ENCODE results near the gene WNT9B. TPM values are rescaled to one million over a fixed set of nuclear protein-coding genes. Genes with fewer than 3 reads are reported as not detected.

Gene WNT9B
- total and polyA plus RNA-seq, 2 of the 13 experiments (the other 11 are each of a cell fraction or from before 2014, with no cell fraction given): not detected

DNA sequence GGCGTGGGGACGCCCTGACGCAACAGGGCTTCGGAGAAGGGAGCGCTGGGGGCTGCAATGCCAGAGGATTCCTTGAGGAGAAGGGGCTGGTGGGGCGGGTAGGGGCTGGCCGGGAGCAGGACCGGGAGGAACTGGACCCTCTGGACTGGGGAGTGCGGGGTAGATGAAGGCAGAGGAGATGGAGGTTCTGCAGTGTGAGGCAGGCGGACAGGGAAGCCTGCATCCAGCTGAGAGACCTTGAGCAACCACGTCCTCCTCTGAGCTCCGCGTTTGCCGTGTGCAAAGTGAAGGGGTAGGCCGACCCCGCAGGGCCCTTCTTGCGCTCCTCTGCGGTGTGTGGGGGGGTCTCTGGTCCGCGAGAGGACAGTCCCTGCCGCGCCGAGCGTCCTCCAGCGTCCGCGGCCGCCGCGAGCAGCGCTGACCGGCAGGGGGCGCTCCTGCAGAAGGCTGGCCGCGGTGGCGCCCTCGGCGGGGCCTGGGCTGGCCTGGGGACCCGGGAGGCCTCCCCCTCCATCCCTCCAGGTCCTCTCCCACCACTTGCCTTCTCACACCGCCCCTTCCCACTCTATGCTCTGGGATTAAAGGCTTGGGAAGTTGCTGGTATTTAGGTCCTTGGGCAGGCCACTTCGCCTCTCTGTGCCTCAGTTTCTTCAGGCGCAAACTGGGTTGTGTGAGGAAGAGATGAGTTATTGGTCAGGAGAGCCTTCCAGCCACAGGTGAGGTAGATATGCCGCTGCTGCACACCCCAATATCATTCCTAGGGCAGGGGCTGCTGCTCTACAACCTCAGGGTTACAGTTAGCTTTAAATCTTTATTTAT lies 9.6 kb upstream of the WNT9B start (continued):
- TF ChIP-seq MED1 (CRISPR knock-in tag; IDR thresholded peaks at IDR 0.05) (no peak), ZNF274 (CRISPR knock-in tag; IDR thresholded peaks at IDR 0.05) (no peak), ZNF703 (CRISPR knock-in tag; IDR thresholded peaks at IDR 0.05; ENCODE audit: borderline replicate concordance) (no peak), IKZF1 (IDR thresholded peaks at IDR 0.05) (no peak), ZBTB3 (CRISPR knock-in tag; IDR thresholded peaks at IDR 0.05; ENCODE audit: borderline replicate concordance, low read depth) (no peak), GTF2F1 (IDR thresholded peaks at IDR 0.05; ENCODE audit: low read length) (no peak), ZNF747 (CRISPR knock-in tag; IDR thresholded peaks at IDR 0.05; ENCODE audit: borderline replicate concordance) (no peak), MXI1 (IDR thresholded peaks at IDR 0.05; ENCODE audit: borderline replicate concordance, low read depth, low read length) (peak; percentile 44; the same call in 1 of the 3 replicates), SRSF1 (optimal IDR thresholded peaks at IDR 0.05; ENCODE audit: low read depth, low read length) (no peak), ZNF44 (CRISPR knock-in tag; IDR thresholded peaks at IDR 0.05) (no peak), GABPB1 (CRISPR knock-in tag; IDR thresholded peaks at IDR 0.05) (peak; percentile 58; the same call in 1 of the 2 replicates), SOX13 (IDR thresholded peaks at IDR 0.05) (no peak), SOX13 (CRISPR knock-in tag; conservative IDR thresholded peaks at IDR 0.05 in 1 of 2, IDR thresholded peaks at IDR 0.05 in 1 of 2) (no peak), HOXA7 (CRISPR knock-in tag; IDR thresholded peaks at IDR 0.05) (no peak), ZNF136 (CRISPR knock-in tag; IDR thresholded peaks at IDR 0.05; ENCODE audit: low read depth) (no peak), ZNF451 (CRISPR knock-in tag; IDR thresholded peaks at IDR 0.05) (no peak), XRCC5 (optimal IDR thresholded peaks at IDR 0.05; ENCODE audit: low read length) (no peak), SRF (IDR thresholded peaks at IDR 0.05; ENCODE audit: low read depth, low read length) (no peak), HOXD1 (CRISPR knock-in tag; IDR thresholded peaks at IDR 0.05) (no peak)
- TF ChIP-seq, protein P1, sequence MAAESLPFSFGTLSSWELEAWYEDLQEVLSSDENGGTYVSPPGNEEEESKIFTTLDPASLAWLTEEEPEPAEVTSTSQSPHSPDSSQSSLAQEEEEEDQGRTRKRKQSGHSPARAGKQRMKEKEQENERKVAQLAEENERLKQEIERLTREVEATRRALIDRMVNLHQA (CRISPR knock-in tag; IDR thresholded peaks at IDR 0.05): no peak
- TF ChIP-seq, protein P2, sequence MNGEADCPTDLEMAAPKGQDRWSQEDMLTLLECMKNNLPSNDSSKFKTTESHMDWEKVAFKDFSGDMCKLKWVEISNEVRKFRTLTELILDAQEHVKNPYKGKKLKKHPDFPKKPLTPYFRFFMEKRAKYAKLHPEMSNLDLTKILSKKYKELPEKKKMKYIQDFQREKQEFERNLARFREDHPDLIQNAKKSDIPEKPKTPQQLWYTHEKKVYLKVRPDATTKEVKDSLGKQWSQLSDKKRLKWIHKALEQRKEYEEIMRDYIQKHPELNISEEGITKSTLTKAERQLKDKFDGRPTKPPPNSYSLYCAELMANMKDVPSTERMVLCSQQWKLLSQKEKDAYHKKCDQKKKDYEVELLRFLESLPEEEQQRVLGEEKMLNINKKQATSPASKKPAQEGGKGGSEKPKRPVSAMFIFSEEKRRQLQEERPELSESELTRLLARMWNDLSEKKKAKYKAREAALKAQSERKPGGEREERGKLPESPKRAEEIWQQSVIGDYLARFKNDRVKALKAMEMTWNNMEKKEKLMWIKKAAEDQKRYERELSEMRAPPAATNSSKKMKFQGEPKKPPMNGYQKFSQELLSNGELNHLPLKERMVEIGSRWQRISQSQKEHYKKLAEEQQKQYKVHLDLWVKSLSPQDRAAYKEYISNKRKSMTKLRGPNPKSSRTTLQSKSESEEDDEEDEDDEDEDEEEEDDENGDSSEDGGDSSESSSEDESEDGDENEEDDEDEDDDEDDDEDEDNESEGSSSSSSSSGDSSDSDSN (CRISPR knock-in tag; IDR thresholded peaks at IDR 0.05): peak; percentile 34; the same call in 1 of the 2 replicates
- TF ChIP-seq, protein P3, sequence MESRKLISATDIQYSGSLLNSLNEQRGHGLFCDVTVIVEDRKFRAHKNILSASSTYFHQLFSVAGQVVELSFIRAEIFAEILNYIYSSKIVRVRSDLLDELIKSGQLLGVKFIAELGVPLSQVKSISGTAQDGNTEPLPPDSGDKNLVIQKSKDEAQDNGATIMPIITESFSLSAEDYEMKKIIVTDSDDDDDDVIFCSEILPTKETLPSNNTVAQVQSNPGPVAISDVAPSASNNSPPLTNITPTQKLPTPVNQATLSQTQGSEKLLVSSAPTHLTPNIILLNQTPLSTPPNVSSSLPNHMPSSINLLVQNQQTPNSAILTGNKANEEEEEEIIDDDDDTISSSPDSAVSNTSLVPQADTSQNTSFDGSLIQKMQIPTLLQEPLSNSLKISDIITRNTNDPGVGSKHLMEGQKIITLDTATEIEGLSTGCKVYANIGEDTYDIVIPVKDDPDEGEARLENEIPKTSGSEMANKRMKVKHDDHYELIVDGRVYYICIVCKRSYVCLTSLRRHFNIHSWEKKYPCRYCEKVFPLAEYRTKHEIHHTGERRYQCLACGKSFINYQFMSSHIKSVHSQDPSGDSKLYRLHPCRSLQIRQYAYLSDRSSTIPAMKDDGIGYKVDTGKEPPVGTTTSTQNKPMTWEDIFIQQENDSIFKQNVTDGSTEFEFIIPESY (CRISPR knock-in tag; IDR thresholded peaks at IDR 0.05): peak; percentile 17; the same call in 1 of the 2 replicates
- TF ChIP-seq, protein P4, sequence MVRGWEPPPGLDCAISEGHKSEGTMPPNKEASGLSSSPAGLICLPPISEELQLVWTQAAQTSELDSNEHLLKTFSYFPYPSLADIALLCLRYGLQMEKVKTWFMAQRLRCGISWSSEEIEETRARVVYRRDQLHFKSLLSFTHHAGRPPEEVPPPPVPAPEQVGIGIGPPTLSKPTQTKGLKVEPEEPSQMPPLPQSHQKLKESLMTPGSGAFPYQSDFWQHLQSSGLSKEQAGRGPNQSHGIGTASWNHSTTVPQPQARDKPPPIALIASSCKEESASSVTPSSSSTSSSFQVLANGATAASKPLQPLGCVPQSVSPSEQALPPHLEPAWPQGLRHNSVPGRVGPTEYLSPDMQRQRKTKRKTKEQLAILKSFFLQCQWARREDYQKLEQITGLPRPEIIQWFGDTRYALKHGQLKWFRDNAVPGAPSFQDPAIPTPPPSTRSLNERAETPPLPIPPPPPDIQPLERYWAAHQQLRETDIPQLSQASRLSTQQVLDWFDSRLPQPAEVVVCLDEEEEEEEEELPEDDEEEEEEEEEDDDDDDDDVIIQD (CRISPR knock-in tag; IDR thresholded peaks at IDR 0.05; ENCODE audit: low read depth): no peak
- TF ChIP-seq, protein P5, sequence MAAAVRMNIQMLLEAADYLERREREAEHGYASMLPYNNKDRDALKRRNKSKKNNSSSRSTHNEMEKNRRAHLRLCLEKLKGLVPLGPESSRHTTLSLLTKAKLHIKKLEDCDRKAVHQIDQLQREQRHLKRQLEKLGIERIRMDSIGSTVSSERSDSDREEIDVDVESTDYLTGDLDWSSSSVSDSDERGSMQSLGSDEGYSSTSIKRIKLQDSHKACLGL (CRISPR knock-in tag; IDR thresholded peaks at IDR 0.05): peak; percentile 58; the same call in 1 of the 2 replicates
